ENCODE results near the gene VASH2. TPM values are rescaled to one million over a fixed set of nuclear protein-coding genes. Genes with fewer than 3 reads are reported as not detected.

VASH2 gene
- total RNA-seq, 4 donors from 2014 or later: 0.38 to 1.5 (median 1.1) TPM; not detected in 1

DNA sequence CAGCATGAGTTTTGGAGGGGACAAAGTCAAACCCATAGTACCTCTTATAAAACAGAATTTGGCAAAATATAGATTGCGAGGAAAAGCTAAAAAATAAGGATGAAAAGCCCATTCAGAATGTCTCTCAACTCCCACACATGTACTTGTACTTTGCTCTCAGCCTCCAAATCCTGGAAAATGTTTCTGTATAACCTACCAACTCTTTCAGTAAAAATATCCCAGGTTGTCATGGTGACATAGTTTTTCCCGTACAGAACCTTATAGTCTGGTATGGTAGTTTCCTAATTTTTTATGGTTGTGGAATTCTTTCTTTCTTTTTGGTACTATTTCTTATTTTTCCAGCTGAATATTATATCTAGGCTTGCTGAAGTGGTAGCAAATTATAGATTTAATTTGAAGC lies 85.2 kb downstream of the VASH2 start:
- TF ChIP-seq, protein P1, sequence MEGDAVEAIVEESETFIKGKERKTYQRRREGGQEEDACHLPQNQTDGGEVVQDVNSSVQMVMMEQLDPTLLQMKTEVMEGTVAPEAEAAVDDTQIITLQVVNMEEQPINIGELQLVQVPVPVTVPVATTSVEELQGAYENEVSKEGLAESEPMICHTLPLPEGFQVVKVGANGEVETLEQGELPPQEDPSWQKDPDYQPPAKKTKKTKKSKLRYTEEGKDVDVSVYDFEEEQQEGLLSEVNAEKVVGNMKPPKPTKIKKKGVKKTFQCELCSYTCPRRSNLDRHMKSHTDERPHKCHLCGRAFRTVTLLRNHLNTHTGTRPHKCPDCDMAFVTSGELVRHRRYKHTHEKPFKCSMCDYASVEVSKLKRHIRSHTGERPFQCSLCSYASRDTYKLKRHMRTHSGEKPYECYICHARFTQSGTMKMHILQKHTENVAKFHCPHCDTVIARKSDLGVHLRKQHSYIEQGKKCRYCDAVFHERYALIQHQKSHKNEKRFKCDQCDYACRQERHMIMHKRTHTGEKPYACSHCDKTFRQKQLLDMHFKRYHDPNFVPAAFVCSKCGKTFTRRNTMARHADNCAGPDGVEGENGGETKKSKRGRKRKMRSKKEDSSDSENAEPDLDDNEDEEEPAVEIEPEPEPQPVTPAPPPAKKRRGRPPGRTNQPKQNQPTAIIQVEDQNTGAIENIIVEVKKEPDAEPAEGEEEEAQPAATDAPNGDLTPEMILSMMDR (IDR thresholded peaks at IDR 0.05; ENCODE audit: low read depth): no peak

Other genes with a start within 250 kb of the VASH2 start
- 10 to 100 TPM; 17.7 to 46.8 (median 33.5) TPM for gene NSL1, start 158.8 kb upstream of the VASH2 start, total RNA-seq
- gene TATDN3, start 158.6 kb upstream of the VASH2 start, total RNA-seq: 10 to 100 TPM; 16.1 to 27.1 (median 22.7) TPM
- not detected for gene SPATA45, start 102.9 kb upstream of the VASH2 start, total RNA-seq
- gene FLVCR1, start 92.3 kb upstream of the VASH2 start, total RNA-seq: 1 to 10 TPM; 3.8 to 5.5 (median 4.9) TPM
- 10 to 100 TPM; 53.3 to 66.5 (median 62.5) TPM for gene ANGEL2, start 65.3 kb downstream of the VASH2 start, total RNA-seq
- 10 to 100 TPM; 22.6 to 30.7 (median 25.3) TPM for gene RPS6KC1, start 100.7 kb downstream of the VASH2 start, total RNA-seq

All from subcutaneous adipose tissue (tissue), 4 donors.